COLO829 (cell line): ENCODE measurements around the gene FKBP8.

ENCODE experiments used
- DNase-seq: peaks from one replicate; pipeline ENCODE4 v3.0.0; 2012; ENCODE audit warnings: low spot score

Gene FKBP8

DNA sequence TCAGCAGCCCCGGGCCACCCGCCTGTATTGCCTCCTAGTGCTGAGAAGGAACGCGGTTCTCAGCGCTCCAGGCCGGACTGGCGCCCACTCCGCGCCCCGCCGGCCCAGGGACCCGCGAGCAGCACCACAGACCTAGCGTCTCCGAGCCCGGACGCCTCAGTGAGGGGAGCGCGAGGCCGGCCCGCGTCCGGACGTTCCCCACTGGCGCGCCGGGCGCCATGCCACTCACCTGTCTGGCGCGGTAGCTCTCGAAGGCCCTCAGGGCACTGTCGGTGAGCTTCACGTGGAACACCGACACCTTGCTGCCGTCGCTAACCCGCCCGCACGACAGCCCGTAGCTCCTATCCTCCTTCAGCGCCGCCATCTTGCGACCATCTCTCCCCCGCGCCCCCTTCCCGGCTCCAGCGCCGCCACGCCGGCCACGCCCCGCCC, 21.7 kb downstream of the FKBP8 start, which contains the start of gene ELL:
Gene ELL, minus strand, starts transcription at position 379 of the 432 bp plus-strand sequence. Its CDS starts 15 bp downstream, at position 364.
- DNase-seq = no peak

DNA sequence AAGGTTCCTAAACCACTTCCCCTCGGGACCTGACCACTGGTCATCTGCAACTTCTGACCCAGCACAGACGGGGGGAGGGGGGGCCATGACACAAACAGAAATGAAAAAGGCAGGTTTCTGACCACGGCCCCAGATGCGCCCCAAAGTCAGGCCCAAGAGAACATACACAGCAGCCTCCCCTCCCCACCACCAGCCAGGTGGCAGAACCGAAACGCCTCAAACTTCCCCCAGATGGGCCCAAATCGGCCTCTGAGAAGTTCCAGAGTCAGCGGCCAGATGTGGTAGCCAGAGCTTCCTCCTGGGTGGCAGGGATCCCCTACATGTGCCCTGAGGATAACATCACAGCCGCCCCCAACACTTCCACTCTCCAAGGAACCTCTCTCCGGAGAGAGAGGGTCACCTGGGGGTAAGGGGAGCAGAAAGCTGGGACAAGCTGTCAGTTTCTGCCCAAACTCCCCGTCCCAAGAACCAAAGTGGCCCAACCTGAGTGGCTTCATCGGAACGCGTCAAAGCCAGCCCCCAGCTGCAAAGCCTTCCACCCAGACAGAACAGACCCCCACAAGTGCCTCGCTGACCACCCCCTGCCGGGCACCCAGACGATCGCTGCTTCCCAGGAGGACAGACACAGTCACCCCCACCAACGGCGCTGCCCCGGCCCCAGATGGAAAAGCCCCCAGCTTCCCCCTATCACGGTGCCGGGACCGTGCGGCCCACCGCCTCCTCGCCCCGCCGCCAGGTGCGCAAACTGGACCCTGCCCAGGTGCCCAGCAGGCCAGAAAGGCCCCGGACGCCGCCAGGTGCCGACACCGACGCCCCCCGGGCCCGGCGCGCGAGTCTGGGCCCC, 22.3 kb downstream of the FKBP8 start:
- no peak for DNase-seq

GRCh38 chr19:18519962-18520847, 23.2 kb downstream of the FKBP8 start:
- no peak for DNase-seq

- DNase-seq = no peak
Measured at GRCh38 chr19:18518639-18519038, 24.7 kb downstream of the FKBP8 start.

GRCh38 chr19:18517606-18518005, 25.8 kb downstream of the FKBP8 start:
- no peak for DNase-seq

DNA sequence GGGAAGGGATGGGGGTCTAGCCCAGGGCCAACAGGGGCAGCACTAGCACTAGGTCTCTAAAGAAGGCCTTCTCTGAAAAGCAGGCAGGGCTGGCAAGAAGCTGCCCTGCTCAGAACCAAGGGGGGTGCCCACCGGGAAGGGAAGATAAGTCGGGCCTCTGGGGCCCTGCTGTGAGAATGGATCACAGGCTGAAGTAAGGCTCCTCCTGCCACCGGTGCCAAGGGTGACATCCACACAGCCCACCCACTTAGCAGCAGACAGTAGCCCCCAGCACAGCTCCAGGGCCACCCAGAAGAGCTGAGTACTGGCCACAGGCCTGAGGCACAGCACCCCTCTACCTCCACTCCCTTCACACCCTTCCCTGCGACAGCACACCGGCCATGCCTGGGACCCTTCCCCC, 27.4 kb downstream of the FKBP8 start:
- DNase-seq = no peak

DNA sequence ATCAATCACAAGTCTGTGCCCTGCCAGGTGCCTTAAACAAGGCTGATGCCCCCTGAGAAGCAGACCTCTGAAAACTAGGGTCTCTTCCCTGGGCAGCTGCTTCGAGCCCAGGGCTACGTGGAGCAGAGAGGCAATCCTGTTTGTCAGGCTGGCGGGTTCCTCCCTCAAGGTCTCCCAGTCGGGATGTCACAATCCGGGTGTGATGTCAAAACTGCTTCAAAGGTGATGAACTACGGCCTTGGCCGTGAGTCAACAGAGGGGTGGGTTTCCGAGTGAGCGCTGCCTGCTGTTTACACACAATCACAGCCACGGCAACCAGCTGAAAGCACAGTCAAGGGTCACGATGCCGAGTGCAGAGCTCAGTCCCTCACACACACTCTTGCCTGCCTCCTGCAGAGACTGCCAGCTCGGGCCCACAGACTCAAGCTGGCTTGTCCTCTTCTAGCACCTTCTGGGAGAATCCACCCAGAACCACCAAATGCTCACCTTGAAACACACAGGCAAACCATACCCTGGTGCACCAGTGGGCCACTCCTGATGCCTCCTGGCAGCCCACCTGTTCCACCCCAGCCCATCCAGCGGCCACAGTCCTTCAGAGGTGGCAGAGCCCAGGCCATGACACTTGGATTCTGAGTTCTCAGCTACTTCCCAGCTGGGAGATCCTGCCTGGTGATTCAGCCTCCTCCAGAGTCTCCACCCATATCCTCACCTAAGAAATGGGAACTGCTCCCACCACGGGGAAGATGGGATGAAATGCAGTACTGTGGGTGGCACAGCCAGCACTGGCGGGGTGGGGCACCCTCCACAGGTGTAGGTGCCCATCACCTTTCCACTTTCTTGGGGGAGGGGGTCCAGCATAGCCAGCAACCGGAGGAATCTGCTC, 28.3 kb downstream of the FKBP8 start:
- no peak for DNase-seq

- no peak for DNase-seq
Measured at GRCh38 chr19:18513868-18514267, 29.5 kb downstream of the FKBP8 start.

GRCh38 chr19:18510216-18510615, 33.2 kb downstream of the FKBP8 start:
- DNase-seq = no peak

DNA sequence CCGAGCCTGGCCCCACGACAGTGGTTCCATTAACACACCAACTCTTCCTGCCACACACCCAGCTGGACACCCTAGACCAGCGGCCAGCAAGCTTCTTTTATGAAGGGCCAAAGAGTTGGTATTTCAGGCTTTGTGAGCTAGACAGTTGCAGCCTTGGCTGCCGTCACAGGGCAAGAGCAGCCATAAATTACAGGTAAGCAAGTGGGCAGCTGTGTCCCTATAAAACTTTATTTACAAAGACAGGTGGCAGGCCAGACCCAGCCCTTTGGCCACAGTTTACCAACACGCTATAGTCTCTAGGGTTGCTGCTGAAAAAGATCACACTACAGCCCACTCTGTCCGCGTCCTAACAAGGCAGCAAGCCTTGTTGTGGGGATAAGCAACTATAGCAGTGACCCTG, 34.8 kb downstream of the FKBP8 start:
- DNase-seq = no peak

GRCh38 chr19:18507727-18508440, 35.5 kb downstream of the FKBP8 start:
- DNase-seq = peak; percentile 30

DNA sequence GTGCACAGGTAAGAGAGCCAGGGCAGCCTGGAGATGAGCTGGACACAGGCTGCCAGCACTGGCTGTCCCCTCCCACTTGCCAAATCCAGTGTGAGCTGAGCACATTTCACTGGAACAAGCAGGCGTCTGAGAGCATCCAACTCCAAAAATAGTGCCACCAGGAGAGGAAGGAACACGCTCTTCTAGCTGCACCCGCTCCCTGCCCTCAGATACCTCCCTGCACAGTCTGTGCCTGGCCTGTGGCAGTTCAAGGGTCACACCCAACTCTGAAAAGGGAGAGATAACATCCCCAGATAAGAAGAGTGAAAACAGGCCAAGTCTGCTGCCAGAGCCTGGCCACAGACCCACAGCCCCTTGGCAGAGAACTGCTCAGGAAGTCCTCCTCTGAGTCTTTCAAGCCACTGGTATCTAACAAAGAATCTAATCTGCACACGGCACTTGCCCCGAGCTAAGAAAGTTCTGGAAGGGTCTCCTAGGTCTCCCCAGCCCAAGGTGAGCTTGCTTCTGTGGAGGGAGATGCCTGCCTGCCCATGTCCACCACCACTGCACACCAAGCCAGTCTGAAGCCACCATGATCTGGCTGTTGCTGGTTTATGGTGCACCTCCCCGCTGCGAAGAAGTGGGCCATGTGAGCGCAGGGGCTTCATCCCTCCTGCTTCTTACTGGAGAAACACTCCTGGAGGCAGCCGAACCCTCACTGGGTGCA, 36.2 kb downstream of the FKBP8 start:
- no peak for DNase-seq

DNA sequence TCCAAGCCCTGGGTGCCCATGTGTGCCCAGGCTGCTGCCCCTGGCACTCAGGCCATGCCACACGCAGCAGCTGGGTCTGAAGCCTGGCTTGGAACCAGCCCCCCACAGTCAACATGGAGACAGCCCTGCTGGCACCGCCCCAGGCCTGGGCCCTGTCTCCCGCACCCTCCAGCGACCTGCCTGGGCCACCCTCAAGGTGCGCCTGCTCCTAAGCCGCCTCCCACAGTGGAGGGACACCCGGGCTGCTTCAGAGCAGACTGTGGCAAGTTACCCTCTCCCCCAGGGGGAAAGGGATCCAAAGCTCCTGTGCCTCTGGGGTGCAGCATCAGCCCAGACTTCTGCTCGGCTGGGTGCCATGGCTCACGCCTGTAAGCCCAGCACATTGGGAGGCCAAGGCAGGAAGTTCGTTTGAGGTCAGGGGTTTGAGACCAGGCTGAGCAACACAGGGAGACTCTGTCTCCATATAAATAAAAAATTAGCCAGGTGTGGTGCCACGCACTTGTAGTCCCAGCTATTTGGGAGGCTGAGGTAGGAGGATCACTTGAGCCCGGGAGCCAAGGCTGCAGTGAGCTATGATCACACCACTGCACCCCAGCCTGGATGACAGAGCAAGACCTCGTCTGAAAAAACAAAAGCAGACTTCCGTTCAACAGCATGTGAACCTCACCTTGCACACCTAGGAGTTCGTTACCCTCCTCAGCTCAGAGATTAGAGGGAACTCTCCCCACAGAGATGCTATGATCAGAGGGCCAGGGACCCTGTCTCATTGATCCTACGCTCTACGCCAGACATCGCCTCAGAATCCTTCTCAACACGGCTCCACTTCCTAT, 37.1 kb downstream of the FKBP8 start:
- no peak for DNase-seq

- DNase-seq = no peak
Measured at GRCh38 chr19:18504886-18505610, 38.3 kb downstream of the FKBP8 start.

DNA sequence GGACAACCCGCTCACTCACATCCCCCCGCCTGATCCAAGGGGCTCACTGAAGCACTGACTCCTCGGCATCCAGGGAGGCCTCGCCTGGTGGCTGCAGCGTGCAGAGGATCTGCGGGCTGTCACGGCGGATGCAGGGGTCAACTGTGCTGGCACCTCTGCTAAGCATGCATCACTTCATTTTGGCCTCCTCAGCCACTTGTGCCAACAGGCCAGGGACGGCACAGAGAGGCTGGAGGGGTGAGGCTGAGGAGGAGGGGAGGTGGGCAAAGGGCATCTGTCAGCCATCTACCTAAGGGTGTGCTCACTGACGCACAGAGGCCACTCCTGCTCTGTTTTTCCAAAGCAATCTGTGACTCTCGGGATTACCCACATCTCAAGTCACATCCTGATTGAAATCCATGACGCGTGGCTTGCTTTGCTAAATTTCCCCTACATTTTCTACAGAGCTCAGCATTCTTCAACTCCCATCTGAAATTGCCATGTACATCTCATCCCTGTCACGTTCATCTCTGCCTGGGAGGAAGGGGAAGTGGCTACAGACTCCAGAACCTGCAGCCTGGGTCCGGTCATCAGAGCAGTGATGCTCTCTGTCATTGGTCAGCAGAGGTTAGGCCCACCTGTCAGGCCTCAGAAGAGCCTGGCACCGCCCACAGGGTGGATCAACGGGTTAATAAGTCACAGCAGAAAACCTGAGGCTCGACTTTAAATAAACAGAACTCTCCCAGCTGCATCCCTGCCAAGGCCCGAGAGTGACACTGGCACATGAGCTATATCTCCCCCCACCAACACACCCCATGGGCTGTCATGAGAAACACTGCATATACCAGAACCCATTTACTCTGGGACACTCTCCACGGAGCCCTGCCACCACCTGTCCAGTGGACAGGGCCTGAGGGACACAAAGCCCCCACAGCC, 39.1 kb downstream of the FKBP8 start:
- no peak for DNase-seq

GRCh38 chr19:18503337-18503970, 39.9 kb downstream of the FKBP8 start:
- DNase-seq = no peak

GRCh38 chr19:18502638-18503294, 40.6 kb downstream of the FKBP8 start:
- DNase-seq = no peak
